KMS-11 (cell line): Measurements from ENCODE around the gene RCN1.

ENCODE experiments used
- H2AFZ ChIP-seq: fragments of 200-600 bp; sonication (generic); 2 replicates; pipeline ENCODE4 v1.6.1; 2016; ENCODE audit warnings: antibody characterized with exemption, mixed run types, low read depth
- H3K27ac ChIP-seq: fragments of 200-600 bp; sonication (generic); 2 replicates; pipeline ENCODE4 v1.6.1; 2016; ENCODE audit warnings: mild to moderate bottlenecking, mixed run types
- H3K27me3 ChIP-seq: fragments of 200-600 bp; sonication (generic); 2 replicates; pipeline ENCODE4 v1.6.1; 2017; ENCODE audit warnings: mild to moderate bottlenecking, low read depth, mixed run types, moderate library complexity; ENCODE audit not compliant: insufficient read depth
- H3K36me3 ChIP-seq: fragments of 200-600 bp; sonication (generic); 2 replicates; pipeline ENCODE4 v1.6.1; 2017; ENCODE audit warnings: mild to moderate bottlenecking, mixed run types; ENCODE audit not compliant: insufficient read depth
- H3K4me1 ChIP-seq: fragments of 200-600 bp; sonication (generic); 2 replicates; pipeline ENCODE4 v1.6.1; 2016; ENCODE audit warnings: mild to moderate bottlenecking, low read depth, mixed run types; ENCODE audit not compliant: poor library complexity, severe bottlenecking
- H3K4me2 ChIP-seq: fragments of 200-600 bp; sonication (generic); 2 replicates; pipeline ENCODE4 v1.7.0; 2016; ENCODE audit warnings: mild to moderate bottlenecking, mixed run types
- H3K4me3 ChIP-seq: fragments of 200-600 bp; sonication (generic); IDR thresholded peaks from 2 replicates; pipeline ENCODE4 v1.6.1; 2017; ENCODE audit warnings: low read depth, low read length, mixed read lengths; ENCODE audit not compliant: insufficient read depth
- H3K79me2 ChIP-seq: fragments of 200-600 bp; sonication (generic); 2 replicates; pipeline ENCODE4 v1.6.1; 2016; ENCODE audit warnings: low read depth, mixed run types; ENCODE audit not compliant: insufficient read depth
- H3K9ac ChIP-seq: fragments of 200-600 bp; sonication (generic); 2 replicates; pipeline ENCODE4 v1.6.1; 2016; ENCODE audit warnings: mild to moderate bottlenecking, mixed run types
- H4K20me1 ChIP-seq: fragments of 200-600 bp; sonication (generic); 2 replicates; pipeline ENCODE4 v1.6.1; 2016; ENCODE audit warnings: mild to moderate bottlenecking, mixed run types; ENCODE audit not compliant: insufficient read depth
- TF ChIP-seq, protein P1 (sequence below): fragments of 200-600 bp; sonication (generic); conservative IDR thresholded peaks from 2 replicates; pipeline ENCODE4 v1.6.1; 2017; ENCODE audit warnings: low read depth, mild to moderate bottlenecking, antibody characterized with exemption, low read length, moderate library complexity, mixed read lengths

Gene RCN1

DNA sequence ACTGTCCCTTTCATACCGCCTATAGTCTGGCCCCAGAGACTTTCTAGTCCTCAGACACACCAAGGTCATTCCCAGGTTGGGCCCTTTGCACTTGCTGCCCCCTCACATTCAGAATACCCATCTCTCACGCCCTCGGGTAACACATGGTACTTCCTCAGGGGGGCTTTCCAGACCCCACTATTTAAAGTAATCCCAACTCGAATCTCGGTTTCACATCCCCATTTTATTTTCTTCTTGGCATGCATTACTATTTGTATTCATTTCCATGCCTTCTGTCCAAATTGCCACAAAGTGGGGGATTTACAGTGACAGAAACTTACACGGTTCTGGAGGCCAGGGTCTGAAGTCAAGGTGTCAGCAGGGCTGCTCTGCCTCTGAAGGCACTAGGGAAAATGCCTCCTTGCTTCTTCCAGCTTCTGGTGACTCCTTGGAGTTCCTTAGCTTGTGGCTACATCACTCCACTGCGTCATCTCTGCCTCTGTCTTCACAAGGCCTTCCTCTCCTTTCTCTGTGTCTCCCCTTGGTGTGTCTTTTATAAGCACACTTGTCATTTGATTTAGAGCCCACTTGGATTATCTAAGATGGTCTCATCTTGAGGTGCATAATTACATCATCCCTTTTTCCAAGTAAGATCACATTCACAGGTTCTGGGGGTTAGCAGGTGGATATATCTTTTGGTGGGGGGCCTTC lies 15.1 kb downstream of the RCN1 start:
- H3K9ac ChIP-seq, result no peak overlapping the region
- H3K79me2 ChIP-seq, result no peaks in the 10 kb centered on the region
- TF ChIP-seq, protein P1, sequence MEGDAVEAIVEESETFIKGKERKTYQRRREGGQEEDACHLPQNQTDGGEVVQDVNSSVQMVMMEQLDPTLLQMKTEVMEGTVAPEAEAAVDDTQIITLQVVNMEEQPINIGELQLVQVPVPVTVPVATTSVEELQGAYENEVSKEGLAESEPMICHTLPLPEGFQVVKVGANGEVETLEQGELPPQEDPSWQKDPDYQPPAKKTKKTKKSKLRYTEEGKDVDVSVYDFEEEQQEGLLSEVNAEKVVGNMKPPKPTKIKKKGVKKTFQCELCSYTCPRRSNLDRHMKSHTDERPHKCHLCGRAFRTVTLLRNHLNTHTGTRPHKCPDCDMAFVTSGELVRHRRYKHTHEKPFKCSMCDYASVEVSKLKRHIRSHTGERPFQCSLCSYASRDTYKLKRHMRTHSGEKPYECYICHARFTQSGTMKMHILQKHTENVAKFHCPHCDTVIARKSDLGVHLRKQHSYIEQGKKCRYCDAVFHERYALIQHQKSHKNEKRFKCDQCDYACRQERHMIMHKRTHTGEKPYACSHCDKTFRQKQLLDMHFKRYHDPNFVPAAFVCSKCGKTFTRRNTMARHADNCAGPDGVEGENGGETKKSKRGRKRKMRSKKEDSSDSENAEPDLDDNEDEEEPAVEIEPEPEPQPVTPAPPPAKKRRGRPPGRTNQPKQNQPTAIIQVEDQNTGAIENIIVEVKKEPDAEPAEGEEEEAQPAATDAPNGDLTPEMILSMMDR, result no peak
- no peak overlapping the region for H2AFZ ChIP-seq
- H3K4me3 ChIP-seq, result no peak overlapping the region
- no peak overlapping the region for H3K4me2 ChIP-seq
- 0 out of 2 replicates have a peak, but pooled peaks cover 4% of the 10 kb centered on the region for H3K36me3 ChIP-seq
- no peaks in the 10 kb centered on the region for H3K27me3 ChIP-seq
- no peaks in the 10 kb centered on the region for H4K20me1 ChIP-seq
- H3K4me1 ChIP-seq, result no peaks in the 10 kb centered on the region
- H3K27ac ChIP-seq, result no peak overlapping the region

DNA sequence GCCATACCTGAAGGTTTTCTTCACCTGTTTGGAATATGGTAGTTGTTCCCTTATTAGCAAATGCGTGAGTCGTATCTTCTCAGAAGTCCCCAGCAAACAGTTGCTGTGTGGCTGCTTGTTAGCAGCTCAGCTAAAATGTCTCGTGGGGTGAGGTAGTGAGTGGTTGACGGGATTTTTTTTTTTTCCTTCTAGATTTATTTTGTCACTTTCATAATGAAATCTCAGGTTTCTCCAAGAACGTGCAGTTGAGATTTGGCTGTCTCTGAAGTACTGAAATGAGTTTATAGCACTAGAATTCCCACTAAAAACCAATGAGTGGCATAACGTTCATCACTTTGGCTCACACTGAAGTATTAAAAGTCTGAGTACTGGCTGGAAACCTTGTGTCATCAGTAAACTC lies 16.8 kb downstream of the RCN1 start:
- H3K4me3 ChIP-seq, result no peak overlapping the region
- H3K27me3 ChIP-seq, result no peaks in the 10 kb centered on the region
- no peaks in the 10 kb centered on the region for H4K20me1 ChIP-seq
- no peak overlapping the region for H3K9ac ChIP-seq
- no peaks in the 10 kb centered on the region for H3K79me2 ChIP-seq
- H3K36me3 ChIP-seq, result 0 out of 2 replicates have a peak, but pooled peaks cover 3% of the 10 kb centered on the region
- TF ChIP-seq, protein P1, result no peak
- no peak overlapping the region for H3K4me2 ChIP-seq
- H3K27ac ChIP-seq, result no peak overlapping the region
- H2AFZ ChIP-seq, result no peak overlapping the region
- no peaks in the 10 kb centered on the region for H3K4me1 ChIP-seq

DNA sequence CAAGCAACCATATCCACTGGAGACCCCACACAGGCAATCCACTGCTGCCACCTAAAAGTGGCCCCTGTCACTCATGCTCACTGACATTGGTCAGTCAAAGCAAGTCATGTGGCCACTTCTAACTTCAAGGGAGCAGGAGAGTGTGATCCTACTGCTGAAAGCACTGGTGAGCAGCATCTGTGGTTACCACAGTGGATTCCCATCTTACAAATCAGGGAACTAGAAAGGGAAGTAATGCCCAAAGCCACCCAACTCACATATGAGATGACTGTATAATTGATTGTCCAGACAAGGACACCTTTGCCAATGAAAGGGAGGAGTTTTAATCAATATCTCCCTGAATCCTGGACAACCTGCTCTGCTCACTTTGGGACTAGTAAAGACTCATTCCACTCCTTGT lies 17.7 kb downstream of the RCN1 start:
- H3K79me2 ChIP-seq, result no peaks in the 10 kb centered on the region
- no peak overlapping the region for H3K4me2 ChIP-seq
- H3K27me3 ChIP-seq, result no peaks in the 10 kb centered on the region
- TF ChIP-seq, protein P1, result no peak
- H3K36me3 ChIP-seq, result no peaks in the 10 kb centered on the region
- no peak overlapping the region for H3K9ac ChIP-seq
- H3K4me1 ChIP-seq, result no peaks in the 10 kb centered on the region
- H2AFZ ChIP-seq, result no peak overlapping the region
- no peak overlapping the region for H3K4me3 ChIP-seq
- no peak overlapping the region for H3K27ac ChIP-seq
- H4K20me1 ChIP-seq, result no peaks in the 10 kb centered on the region

DNA sequence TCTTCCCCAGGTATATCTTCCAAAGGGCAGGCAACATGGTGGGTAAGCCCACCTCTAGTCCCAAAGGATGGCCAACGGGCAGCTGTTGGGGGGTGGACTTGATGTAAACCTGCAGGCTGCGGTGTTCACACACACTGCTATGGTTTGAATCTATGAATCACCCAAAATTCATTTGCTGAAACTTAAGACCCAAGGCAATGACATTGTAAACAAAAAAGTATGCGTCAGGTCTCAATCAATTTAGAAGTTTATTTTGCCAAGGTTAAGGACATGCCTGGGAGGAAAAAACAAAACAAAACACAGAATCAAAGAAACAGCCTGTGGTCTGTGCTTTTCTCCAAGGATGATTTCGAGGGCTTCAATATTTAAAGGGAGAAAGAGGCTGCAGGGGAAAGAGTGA lies 18.3 kb downstream of the RCN1 start:
- no peak overlapping the region for H3K4me2 ChIP-seq
- H2AFZ ChIP-seq, result no peak overlapping the region
- H3K27ac ChIP-seq, result no peak overlapping the region

More for the DNA sequence above, 18.3 kb downstream of the RCN1 start:
- H3K4me1 ChIP-seq, result no peaks in the 10 kb centered on the region
- no peaks in the 10 kb centered on the region for H3K36me3 ChIP-seq
- no peak overlapping the region for H3K4me3 ChIP-seq
- TF ChIP-seq, protein P1, result no peak
- no peaks in the 10 kb centered on the region for H3K79me2 ChIP-seq
- no peaks in the 10 kb centered on the region for H3K27me3 ChIP-seq
- H3K9ac ChIP-seq, result no peak overlapping the region
- H4K20me1 ChIP-seq, result no peaks in the 10 kb centered on the region
